ENCODE measurements around the gene EYA3. TPM values are rescaled to one million over a fixed set of nuclear protein-coding genes. Genes with fewer than 3 reads are reported as not detected.

Gene EYA3, protein sequence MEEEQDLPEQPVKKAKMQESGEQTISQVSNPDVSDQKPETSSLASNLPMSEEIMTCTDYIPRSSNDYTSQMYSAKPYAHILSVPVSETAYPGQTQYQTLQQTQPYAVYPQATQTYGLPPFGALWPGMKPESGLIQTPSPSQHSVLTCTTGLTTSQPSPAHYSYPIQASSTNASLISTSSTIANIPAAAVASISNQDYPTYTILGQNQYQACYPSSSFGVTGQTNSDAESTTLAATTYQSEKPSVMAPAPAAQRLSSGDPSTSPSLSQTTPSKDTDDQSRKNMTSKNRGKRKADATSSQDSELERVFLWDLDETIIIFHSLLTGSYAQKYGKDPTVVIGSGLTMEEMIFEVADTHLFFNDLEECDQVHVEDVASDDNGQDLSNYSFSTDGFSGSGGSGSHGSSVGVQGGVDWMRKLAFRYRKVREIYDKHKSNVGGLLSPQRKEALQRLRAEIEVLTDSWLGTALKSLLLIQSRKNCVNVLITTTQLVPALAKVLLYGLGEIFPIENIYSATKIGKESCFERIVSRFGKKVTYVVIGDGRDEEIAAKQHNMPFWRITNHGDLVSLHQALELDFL
- total RNA-seq: 10 to 100 TPM; 12.5 to 13.8 TPM
- total RNA-seq: 24.9 to 47.3 reads per million in 2 donors

DNA sequence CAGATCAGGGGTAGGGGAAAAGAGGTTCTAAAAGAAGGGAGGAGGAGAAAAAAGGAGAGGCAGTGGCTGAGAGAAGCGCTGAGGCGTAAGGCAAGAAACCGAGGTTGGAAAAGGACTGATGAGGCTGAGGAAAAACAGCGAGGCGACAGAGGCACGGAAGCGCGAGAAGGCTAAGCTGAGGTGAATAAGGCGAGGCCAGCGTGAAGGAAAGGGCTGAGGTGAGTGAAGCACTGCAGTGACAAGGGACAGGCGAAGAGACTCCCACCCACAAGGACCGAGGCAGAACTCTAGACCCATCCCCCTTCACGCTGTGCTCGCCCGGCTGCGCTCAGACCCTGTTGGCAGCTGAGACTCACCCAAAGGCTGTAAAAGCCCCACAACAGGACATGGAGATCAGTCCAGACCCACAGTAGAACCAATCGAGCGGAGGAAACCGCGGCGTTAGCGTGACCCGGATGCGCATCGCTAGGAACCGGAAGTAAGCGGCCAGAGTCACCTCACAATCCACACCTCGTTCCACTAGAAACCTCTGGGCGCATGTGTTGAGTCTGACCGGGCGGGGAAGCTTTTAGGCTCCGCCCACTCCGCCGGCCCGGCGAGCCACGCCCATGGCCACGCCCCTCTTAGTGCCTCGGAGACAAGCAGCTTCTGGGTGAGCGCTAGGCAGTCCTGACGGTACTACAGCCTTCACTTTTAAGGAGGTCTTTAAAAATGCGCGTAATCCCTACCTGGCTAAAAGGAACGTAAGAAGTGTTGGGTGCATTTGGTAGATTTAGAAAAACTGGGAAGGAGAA lies at the start of gene EYA3:
TSS of gene EYA3 (minus strand) at position 443 of the 794 bp plus-strand sequence. CDS start 30,584 bp downstream, outside the sequence.
- Mint-ChIP-seq H3K27me3 (no peaks in the 10 kb centered on the region), H3K36me3 (ENCODE audit: low read depth) (peaks cover 2% of the 10 kb centered on the region), H3K27ac (peak within 1 kb of the TSS; percentile 94), H3K4me1 (peaks cover 29% of the 10 kb centered on the region), H3K4me3 (peak within 1 kb of the TSS; percentile 100)
- ATAC-seq: peak; percentile 95
- peak; percentile 98 to 99 (median 99) for DNase-seq
- no peaks in the 10 kb centered on the region for H3K9me3 ChIP-seq (ENCODE audit: control insufficient read depth, low read length, poor library complexity, severe bottlenecking)

DNA sequence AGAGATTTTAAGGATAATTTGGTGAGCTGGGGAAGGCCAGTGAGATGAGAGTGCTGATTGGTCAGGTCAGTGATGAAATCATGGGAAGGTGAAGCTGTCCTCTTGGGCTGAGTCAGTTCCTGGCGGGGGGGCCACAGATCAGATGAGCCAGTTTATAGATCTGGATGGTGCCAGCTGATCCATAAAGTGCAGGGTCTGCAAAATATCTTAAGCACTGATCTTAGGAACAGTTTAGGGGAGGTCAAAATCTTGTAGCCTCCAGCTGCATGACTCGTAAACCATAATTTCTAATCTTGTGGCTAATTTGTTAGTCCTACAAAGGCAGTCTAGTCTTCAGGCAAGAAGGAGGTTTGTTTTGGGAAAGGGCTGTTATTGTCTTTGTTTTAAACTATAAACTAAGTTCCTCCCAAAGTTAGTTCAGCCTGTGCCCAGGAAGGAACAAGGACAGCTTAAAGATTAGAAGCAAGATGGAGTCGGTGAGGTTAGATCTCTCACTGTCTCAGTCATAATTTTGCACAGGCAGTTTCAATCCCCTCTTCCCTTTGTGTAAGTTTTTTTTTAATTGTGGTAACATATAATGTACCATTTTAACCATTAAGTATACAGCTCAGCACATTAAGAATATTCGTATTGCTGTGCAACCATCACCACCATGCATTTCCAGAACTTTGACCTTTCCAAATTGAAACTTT lies 48.7 kb upstream of the EYA3 start:
- no peak for DNase-seq
- H3K27me3 Mint-ChIP-seq: peaks cover 23% of the 10 kb centered on the region
- H3K36me3 Mint-ChIP-seq (ENCODE audit: low read depth): no peaks in the 10 kb centered on the region
- no peak for ATAC-seq
- H3K4me1 Mint-ChIP-seq: peaks cover 5% of the 10 kb centered on the region
- H3K9me3 ChIP-seq (ENCODE audit: control insufficient read depth, low read length, poor library complexity, severe bottlenecking): no peaks in the 10 kb centered on the region
- peak overlapping the region; percentile 74 for H3K27ac Mint-ChIP-seq
- no peak overlapping the region for H3K4me3 Mint-ChIP-seq

DNA sequence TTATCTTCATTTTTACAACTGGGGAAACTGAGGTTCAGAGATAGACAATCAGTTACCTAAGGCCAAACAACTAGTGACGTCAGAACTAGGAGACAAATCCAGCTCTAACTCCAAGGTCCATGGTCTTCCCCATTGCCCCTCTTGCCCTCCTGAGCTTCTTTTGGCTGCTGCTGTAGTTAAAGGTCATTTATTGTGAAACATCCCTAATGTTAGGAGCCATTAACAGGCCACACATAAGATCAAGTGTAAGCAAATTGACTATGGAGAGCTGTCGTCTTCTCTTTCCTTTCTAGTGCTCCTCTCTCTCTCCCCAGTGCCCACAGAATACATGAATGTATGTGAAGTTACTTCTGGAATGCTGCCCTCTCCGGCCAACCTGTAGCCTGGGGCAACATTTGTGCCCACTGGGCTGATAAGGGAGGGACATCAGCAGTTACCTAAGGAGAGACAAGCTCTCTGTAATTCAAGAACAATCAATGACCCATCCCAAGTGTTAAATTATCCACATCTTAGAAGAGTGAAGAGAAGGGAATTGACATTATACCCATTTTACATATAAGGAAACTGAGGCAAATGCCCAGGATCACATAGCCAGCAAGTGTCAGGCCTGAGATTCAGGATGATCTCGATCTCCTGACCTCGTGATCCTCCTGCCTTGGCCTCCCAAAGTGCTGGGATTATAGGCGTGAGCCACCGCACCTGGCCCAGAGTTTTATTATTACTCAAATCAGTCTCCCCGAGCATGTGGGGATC lies 47.9 kb upstream of the EYA3 start:
- H3K9me3 ChIP-seq (ENCODE audit: control insufficient read depth, low read length, poor library complexity, severe bottlenecking): no peaks in the 10 kb centered on the region
- Mint-ChIP-seq H3K36me3 (ENCODE audit: low read depth) (no peaks in the 10 kb centered on the region), H3K27ac (no peak overlapping the region), H3K4me1 (peaks cover 7% of the 10 kb centered on the region), H3K4me3 (no peak overlapping the region), H3K27me3 (peaks cover 23% of the 10 kb centered on the region)
- ATAC-seq: no peak
- no peak for DNase-seq

DNA sequence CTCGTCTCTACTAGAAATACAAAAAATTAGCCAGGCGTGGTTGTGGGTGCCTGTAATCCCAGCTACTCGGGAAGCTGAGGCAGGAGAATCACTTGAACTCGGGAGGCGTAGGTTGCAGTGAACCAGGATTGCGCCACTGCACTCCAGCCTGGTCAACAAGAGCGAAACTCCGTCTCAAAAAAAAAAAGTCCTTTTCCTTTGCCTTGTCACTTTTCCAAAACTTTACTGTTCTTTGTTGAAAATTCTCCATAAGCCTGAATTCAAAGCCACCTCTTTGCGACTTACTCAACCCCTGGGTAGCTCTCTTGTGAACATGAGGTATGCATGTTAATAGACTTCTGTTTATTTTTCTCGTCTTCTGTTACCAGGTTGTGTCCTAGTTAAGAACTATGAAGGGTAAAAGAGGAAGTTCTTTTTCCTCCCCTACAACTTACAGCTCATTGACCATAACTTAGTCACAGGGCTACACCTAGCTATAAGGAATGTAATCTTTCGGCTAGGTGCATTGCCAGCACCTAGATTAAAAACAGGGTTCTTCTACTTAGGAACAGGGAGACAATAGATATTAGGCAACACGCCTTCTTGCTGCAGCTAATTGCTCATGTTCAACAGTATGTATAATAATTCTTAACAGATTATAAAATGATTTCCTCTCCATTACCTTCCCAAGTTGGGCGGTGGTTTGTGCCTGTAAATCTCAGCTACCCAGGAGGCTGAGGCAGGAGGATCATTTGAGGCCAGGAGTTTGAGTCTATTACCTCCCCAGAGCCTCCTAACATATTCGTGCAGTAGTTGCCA lies 47.2 kb upstream of the EYA3 start:
- no peaks in the 10 kb centered on the region for H3K9me3 ChIP-seq (ENCODE audit: control insufficient read depth, low read length, poor library complexity, severe bottlenecking)
- Mint-ChIP-seq H3K36me3 (ENCODE audit: low read depth) (no peaks in the 10 kb centered on the region), H3K27me3 (peaks cover 23% of the 10 kb centered on the region), H3K27ac (no peak overlapping the region), H3K4me3 (peak overlapping the region; percentile 16), H3K4me1 (peaks cover 7% of the 10 kb centered on the region)
- ATAC-seq: peak; percentile 59
- no peak for DNase-seq

DNA sequence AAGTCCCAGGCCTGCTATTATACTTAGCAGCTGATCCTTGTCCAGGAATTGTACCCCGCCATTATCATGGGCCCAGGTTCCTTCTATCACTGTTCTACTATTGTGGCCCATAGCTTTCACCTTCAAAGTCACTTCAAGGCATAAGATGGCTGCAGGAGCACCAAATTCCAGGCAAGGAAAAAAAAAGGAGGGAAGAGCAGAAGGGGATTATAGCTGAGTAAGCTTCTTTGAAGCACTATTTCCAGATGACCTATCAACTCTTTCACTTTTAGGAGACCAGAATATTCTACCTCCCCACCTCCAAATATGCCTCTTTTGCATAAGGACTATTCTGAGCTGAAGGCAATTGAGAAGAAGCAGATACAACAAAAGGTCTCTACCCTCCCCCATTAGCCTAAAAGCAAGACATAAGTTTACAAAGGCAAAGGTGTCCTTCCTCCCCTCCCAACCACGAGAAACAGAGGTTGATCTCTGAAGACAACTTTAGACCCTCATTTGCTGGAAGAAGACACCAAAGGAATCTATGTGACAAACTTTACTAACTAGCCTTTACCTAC lies 46.3 kb upstream of the EYA3 start:
- DNase-seq: no peak
- no peaks in the 10 kb centered on the region for H3K9me3 ChIP-seq (ENCODE audit: control insufficient read depth, low read length, poor library complexity, severe bottlenecking)
- H3K4me3 Mint-ChIP-seq: no peak overlapping the region
- peaks cover 23% of the 10 kb centered on the region for H3K27me3 Mint-ChIP-seq
- no peak for ATAC-seq
- H3K4me1 Mint-ChIP-seq: peaks cover 7% of the 10 kb centered on the region
- no peak overlapping the region for H3K27ac Mint-ChIP-seq
- no peaks in the 10 kb centered on the region for H3K36me3 Mint-ChIP-seq (ENCODE audit: low read depth)

DNA sequence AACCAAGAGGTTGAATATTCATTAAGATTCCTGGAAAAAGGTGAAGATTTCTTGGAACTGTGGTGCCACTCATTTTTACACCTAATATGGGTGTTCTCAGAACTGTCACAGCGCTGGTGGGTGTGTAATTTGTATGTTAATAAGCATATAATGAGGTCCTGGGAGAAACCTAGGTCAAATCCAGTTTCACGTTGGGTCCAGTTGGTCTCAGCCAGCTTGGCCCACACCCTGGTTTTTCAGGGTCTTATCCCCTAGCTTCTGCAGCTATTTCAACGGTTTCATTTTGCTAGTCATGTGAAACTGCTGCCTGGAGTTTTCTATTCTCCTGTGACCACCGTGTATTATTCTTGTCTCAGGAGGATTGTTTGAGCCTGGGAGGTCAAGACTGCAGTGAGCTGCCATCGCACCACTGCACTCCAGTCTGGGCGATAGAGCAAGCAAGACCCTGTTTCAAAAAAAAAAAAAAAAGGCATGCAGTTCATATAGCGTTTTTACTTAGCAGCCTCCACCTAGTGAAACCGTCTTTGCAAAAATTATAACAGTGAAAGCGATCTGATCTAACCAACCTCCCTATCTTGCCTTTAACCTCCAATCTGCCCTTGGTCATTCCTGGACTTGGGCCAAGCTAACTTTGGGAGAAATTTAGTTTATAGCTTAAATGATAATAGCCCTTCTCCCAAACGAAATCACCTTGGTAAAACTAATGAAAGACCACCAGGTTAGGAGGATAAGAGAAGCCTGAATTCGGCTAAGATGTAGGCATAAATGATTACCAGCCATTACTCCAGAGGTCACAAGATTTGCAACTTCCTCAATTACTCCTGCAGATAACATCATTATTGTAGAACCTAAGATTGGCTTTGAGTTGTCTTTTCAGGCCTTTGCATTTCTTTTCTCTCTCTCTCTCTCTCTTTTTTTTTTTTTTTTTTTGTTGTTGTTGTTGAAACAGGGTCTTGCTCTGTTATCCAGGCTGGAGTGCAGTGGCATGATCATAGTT lies 44.1 kb upstream of the EYA3 start:
- ATAC-seq (no peak), DNase-seq (no peak)
- Mint-ChIP-seq H3K27ac (no peak overlapping the region), H3K27me3 (peaks cover 20% of the 10 kb centered on the region), H3K4me3 (no peak overlapping the region), H3K4me1 (peaks cover 7% of the 10 kb centered on the region), H3K36me3 (ENCODE audit: low read depth) (no peaks in the 10 kb centered on the region)
- H3K9me3 ChIP-seq (ENCODE audit: control insufficient read depth, low read length, poor library complexity, severe bottlenecking): no peaks in the 10 kb centered on the region

DNA sequence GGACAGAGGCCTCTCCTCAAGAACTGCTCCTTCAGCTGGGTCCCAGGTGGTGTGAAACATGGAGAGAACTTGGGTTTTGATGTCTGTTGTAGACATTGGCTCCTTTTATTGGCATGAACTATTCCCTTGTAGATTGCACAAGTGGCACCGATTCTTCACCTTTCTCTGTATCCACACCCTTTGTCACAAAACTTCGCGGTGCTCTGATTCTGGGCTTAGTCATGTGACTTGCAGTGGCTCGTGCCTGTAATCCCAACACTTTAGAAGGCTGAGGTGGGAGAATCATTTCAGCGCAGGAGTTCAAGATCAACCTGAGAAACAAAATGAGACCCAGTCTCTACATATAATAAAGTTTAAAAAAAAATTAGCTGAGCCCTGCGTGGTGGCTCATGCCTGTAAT lies 42.5 kb upstream of the EYA3 start:
- no peaks in the 10 kb centered on the region for H3K9me3 ChIP-seq (ENCODE audit: control insufficient read depth, low read length, poor library complexity, severe bottlenecking)
- peaks cover 5% of the 10 kb centered on the region for H3K4me1 Mint-ChIP-seq
- DNase-seq (no peak), ATAC-seq (no peak)
- no peak overlapping the region for H3K27ac Mint-ChIP-seq
- H3K4me3 Mint-ChIP-seq: no peak overlapping the region
- peaks cover 19% of the 10 kb centered on the region for H3K27me3 Mint-ChIP-seq
- no peaks in the 10 kb centered on the region for H3K36me3 Mint-ChIP-seq (ENCODE audit: low read depth)

DNA sequence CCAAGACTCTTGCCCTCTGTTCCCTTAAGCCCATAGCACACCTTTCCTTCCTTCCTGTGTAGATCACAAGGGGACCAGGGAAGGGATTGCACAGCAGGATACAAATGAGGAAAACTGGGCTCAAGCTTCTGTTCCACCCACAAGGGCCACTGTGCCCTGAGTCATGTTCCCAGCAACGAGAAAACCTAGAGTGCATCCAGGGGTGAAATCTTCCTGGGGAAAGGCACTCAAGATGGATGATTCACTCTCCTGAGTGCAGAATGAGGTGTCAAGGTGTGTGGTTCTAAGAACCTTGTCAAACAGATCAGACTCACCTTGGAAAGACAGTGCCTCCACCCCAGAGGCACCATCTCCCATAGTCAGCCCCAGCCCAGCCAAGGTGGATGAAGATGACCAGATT lies 40.7 kb upstream of the EYA3 start:
- H3K9me3 ChIP-seq (ENCODE audit: control insufficient read depth, low read length, poor library complexity, severe bottlenecking): no peaks in the 10 kb centered on the region
- no peak overlapping the region for H3K4me3 Mint-ChIP-seq
- no peak for DNase-seq
- peaks cover 5% of the 10 kb centered on the region for H3K4me1 Mint-ChIP-seq
- H3K27me3 Mint-ChIP-seq: peaks cover 18% of the 10 kb centered on the region
- no peaks in the 10 kb centered on the region for H3K36me3 Mint-ChIP-seq (ENCODE audit: low read depth)
- no peak overlapping the region for H3K27ac Mint-ChIP-seq
- ATAC-seq: no peak

DNA sequence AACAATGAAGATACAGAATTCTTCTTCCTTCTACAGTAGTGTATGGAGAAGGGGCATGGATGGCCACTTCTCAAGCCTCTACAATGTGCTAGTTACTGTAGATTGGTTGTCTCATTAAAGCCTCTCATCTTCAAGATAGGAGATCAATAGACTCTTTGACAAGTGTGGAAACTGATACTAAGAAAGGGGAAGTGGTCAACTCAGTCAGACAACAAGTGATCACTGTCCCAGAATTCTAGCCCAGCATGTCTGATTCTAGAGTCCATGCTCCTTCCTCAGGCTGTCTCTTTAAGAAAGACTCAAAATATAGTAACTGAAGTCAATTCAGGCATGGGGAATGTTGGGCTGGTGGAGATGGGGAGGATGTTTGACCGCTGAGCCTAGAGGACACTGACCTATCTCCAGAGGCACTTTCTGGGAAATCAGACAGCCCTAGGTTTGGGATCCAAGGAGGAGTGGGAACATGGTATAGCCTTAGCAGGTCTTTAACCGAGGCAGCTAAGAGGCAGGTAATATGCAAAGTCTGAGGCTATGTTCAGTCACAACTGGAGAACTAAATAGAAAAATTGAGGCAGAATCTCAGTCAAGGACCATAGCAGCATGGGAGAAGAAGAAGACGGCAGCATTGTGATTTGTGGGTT lies 39.3 kb upstream of the EYA3 start:
- H3K27ac Mint-ChIP-seq: no peak overlapping the region
- H3K4me1 Mint-ChIP-seq: peaks cover 5% of the 10 kb centered on the region
- DNase-seq (no peak), ATAC-seq (no peak)
- no peaks in the 10 kb centered on the region for H3K9me3 ChIP-seq (ENCODE audit: control insufficient read depth, low read length, poor library complexity, severe bottlenecking)
- no peaks in the 10 kb centered on the region for H3K36me3 Mint-ChIP-seq (ENCODE audit: low read depth)
- no peak overlapping the region for H3K4me3 Mint-ChIP-seq
- H3K27me3 Mint-ChIP-seq: peaks cover 17% of the 10 kb centered on the region

DNA sequence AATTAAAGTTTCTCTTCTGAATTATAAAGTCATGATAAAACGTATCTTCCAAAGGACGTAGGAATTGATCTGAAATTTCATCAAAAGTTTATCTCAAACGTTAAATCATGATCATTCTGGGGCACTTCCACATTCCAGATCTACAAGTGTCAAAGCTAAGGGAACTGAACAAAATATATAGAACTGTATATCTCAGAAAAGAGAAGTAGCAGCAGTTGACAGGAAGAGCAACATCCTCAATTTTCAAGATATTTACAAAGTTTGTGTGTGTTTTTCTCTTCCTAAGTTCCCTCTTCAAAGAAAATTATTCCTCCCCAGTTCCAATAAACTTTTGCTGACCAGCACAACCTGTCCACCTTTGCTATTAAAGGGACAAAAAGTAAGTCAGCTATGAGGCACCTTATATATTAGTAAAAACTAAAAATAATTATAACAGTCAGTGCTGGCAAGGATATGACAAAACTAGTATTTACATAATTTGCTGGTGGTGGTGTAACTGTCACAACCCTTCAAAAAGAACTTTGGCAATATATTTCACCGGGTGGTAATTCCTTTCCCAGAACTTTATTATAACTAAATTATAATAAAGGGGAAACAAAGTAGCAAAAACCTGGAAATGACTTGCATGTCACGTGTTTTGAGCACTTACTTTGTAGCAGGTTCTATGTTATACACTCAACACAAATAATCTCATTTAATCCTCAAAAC lies 38.5 kb upstream of the EYA3 start:
- peaks cover 5% of the 10 kb centered on the region for H3K4me1 Mint-ChIP-seq
- DNase-seq: no peak
- H3K27me3 Mint-ChIP-seq: peaks cover 17% of the 10 kb centered on the region
- H3K36me3 Mint-ChIP-seq (ENCODE audit: low read depth): no peaks in the 10 kb centered on the region
- no peaks in the 10 kb centered on the region for H3K9me3 ChIP-seq (ENCODE audit: control insufficient read depth, low read length, poor library complexity, severe bottlenecking)
- ATAC-seq: no peak
- H3K4me3 Mint-ChIP-seq: no peak overlapping the region
- H3K27ac Mint-ChIP-seq: no peak overlapping the region

Data from T-helper 17 cell (primary cell).